ENCODE measurements around the gene ACSS1.

ACSS1 gene

DNA sequence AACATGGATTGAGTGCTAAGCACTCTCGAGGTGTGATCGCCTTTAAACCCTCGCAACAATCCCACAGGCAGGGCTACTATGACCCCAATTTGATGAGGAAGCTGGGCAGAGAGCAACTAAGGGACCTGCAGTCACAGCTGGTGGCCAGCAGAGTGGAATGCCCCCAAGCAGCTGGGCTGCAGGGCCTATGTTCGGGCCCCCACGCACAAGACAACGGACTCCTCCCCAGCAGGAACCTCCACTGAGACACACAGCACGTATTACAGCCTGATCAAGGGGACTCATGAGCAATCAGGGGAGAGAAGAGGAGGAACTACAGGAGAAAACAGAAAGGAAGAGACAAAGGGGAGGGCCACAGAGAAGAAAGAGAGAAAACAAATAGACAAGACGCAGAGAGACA is 87.2 kb downstream of the ACSS1 start:
- ChIA-PET CTCF (no interaction called here), POLR2A (no interaction called here)
- no peak for DNase-seq (ENCODE audit: extremely low spot score)
- TF ChIP-seq FOXM1 (IDR thresholded peaks at IDR 0.05; ENCODE audit: borderline replicate concordance) = no peak

DNA sequence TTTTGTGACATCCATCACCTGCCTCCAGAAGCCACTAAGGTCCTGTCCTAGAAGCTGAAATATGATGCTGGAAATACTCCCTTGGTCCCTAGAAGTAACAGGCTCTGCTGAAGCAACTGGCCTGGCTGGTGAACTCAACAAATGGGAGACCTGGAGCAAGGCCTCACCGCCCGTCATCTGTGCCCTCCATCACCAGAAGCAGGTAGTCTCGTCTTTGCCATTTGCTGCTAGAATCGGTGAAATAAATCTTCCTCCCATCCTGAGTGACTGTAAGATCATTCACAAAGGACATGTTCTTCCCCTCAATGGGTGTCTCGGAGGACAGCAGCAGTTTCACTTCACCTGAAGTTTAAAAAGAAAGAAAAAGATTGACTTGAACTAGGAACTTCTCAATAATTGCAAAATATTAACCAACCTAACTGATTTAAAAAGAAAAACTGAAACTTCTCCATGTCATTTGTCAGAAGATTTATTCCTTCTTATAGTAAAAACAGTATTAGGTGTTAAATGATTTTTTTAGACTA is 87.8 kb downstream of the ACSS1 start:
- no peak for DNase-seq (ENCODE audit: extremely low spot score)
- ChIA-PET CTCF (no interaction called here), POLR2A (no interaction called here)
- TF ChIP-seq CTBP1 (IDR thresholded peaks at IDR 0.05; ENCODE audit: borderline replicate concordance) (no peak), ELF4 (IDR thresholded peaks at IDR 0.05) (no peak), ZNF384 (IDR thresholded peaks at IDR 0.05) (no peak)

DNA sequence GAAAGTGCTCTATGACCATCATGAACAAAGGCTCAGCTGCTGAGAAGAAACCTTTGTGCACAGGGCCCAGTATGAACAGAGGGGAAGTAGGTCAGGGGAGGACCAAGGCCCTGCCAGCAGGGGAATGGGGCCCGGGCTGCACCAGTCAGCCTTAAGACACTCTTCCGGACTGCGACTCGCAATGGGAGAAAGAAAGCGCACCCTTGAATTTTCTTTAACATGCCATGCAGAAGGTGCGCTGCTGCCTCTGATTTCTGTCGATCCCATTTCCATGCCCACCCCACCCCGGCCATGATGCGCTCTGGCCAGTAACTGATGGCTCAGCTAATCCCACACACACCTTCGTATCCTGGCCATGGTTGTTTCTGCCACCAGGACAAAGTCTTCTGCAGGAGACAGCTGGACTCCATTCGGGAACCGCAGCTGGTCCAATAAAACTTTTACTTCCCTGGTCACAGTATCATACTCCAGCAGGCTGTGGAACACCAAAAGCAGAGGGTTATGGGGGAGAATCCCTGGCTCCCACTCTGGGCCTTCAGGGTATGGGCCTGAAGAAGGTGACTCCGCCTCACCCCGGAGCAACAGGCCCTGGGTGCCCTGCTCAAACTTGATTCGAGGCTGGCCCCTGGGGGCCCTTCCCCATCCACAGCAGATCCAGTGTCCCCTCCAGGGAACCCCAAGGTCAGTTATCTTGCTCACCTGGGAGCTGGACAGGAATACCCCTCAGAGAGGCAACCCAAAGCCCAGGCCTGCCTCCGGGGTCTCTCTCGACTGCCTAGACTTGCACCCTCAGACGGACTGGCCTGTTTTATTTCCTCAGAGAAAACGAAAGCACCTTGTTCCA is 88.5 kb downstream of the ACSS1 start:
- TF ChIP-seq, protein P1, sequence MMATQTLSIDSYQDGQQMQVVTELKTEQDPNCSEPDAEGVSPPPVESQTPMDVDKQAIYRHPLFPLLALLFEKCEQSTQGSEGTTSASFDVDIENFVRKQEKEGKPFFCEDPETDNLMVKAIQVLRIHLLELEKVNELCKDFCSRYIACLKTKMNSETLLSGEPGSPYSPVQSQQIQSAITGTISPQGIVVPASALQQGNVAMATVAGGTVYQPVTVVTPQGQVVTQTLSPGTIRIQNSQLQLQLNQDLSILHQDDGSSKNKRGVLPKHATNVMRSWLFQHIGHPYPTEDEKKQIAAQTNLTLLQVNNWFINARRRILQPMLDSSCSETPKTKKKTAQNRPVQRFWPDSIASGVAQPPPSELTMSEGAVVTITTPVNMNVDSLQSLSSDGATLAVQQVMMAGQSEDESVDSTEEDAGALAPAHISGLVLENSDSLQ (IDR thresholded peaks at IDR 0.05) = no peak
- no peak for TF ChIP-seq FOXK2 (IDR thresholded peaks at IDR 0.05)
- no peak for TF ChIP-seq LEF1 (IDR thresholded peaks at IDR 0.05; ENCODE audit: borderline replicate concordance)
- no peak for TF ChIP-seq SP1 (IDR thresholded peaks at IDR 0.05)
- TF ChIP-seq NFRKB (IDR thresholded peaks at IDR 0.05) = no peak
- TF ChIP-seq CTBP1 (IDR thresholded peaks at IDR 0.05; ENCODE audit: borderline replicate concordance) = no peak
- TF ChIP-seq L3MBTL2 (conservative IDR thresholded peaks at IDR 0.05) = no peak
- TF ChIP-seq HDGF (IDR thresholded peaks at IDR 0.05; ENCODE audit: borderline replicate concordance) = no peak
- no peak for TF ChIP-seq TARDBP (IDR thresholded peaks at IDR 0.05)
- no peak for TF ChIP-seq SUZ12 (IDR thresholded peaks at IDR 0.05)
- no peak for TF ChIP-seq ARNT (IDR thresholded peaks at IDR 0.05)
- TF ChIP-seq BHLHE40 (IDR thresholded peaks at IDR 0.05; ENCODE audit: borderline replicate concordance) = no peak
- TF ChIP-seq ZNF384 (IDR thresholded peaks at IDR 0.05) = no peak
- TF ChIP-seq FOXA1 (IDR thresholded peaks at IDR 0.05) = no peak
- no peak for TF ChIP-seq FOXM1 (IDR thresholded peaks at IDR 0.05; ENCODE audit: borderline replicate concordance)
- no peak for TF ChIP-seq ELF4 (IDR thresholded peaks at IDR 0.05)
- ChIA-PET POLR2A (no interaction called here), CTCF (no interaction called here)
- no peak for DNase-seq (ENCODE audit: extremely low spot score)

DNA sequence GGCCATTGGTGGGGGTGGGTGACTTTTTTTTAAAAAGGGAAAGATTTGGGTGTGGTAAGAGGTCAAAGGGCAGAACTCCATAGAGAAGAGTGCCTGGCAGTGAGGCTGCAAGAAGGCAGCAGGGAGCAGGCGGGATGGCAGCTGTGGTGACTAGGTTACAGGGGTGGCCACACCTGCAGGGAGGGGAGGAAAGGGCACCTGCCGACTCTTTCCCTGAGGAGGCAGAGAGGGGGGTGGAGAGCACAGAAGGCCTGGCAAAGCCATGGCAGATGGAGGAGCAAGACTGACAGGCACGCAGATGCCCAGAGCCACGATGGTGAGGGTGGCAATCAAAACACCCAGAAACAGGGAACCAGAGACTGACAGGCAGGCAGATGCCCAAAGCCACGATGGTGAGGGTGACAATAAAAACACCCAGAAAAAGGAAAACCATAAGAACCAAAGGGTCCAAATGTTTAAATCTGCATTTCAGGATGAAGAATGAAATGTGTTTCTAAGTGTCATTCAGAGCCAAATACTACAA is 89.6 kb downstream of the ACSS1 start:
- CTCF ChIA-PET = no interaction called here

DNA sequence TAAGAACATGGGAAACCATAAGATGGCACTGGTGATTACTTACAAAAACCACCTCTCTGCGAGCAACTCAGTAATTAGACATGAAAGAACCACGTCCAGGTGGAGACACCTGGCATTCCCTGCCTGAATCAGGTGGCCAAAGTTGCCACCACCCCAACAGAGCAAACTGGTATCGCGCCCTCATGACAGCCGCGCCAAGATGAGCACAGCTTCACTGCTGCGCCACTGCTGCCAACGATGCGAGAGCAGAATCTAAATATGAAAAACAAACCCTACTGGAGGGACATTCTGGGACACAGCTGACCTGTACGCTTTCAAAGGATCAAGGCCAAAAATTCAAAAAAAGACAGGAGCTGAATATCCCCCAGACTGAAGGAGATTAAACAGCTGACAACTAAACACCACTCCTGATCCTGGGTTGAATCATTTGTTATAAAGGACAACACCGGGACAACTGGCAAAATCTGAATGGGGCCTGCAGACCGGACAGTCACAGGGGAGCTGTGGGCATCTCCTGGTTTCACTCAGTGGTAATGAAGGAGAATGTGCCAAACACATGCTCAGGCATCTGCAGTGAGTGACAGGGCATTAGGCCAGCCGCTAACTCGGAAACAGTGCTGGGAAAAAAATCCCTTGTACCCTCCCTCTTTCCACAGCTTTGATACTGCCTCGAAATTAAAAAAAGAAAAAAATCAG is 91.5 kb downstream of the ACSS1 start:
- TF ChIP-seq ELF4 (IDR thresholded peaks at IDR 0.05) (no peak), FOXK2 (IDR thresholded peaks at IDR 0.05) (no peak), NFRKB (IDR thresholded peaks at IDR 0.05) (no peak), CTBP1 (IDR thresholded peaks at IDR 0.05; ENCODE audit: borderline replicate concordance) (no peak), ARNT (IDR thresholded peaks at IDR 0.05) (no peak), FOXM1 (IDR thresholded peaks at IDR 0.05; ENCODE audit: borderline replicate concordance) (no peak), FOXA1 (IDR thresholded peaks at IDR 0.05) (no peak), SUZ12 (IDR thresholded peaks at IDR 0.05) (no peak), L3MBTL2 (conservative IDR thresholded peaks at IDR 0.05) (no peak), BHLHE40 (IDR thresholded peaks at IDR 0.05; ENCODE audit: borderline replicate concordance) (no peak), LEF1 (IDR thresholded peaks at IDR 0.05; ENCODE audit: borderline replicate concordance) (no peak), TARDBP (IDR thresholded peaks at IDR 0.05) (no peak), ZNF384 (IDR thresholded peaks at IDR 0.05) (no peak), SP1 (IDR thresholded peaks at IDR 0.05) (no peak)
- CTCF ChIA-PET = no interaction called here
- POLR2A ChIA-PET = no interaction called here
- no peak for DNase-seq (ENCODE audit: extremely low spot score)

More for the DNA sequence above, 89.6 kb downstream of the ACSS1 start:
- no peak for DNase-seq (ENCODE audit: extremely low spot score)
- POLR2A ChIA-PET = no interaction called here
- TF ChIP-seq CTBP1 (IDR thresholded peaks at IDR 0.05; ENCODE audit: borderline replicate concordance) = no peak
- no peak for TF ChIP-seq ZNF384 (IDR thresholded peaks at IDR 0.05)
- no peak for TF ChIP-seq FOXA1 (IDR thresholded peaks at IDR 0.05)
- TF ChIP-seq, protein P1 (IDR thresholded peaks at IDR 0.05) = no peak
- TF ChIP-seq ARNT (IDR thresholded peaks at IDR 0.05) = no peak
- TF ChIP-seq L3MBTL2 (conservative IDR thresholded peaks at IDR 0.05) = no peak
- no peak for TF ChIP-seq TARDBP (IDR thresholded peaks at IDR 0.05)
- TF ChIP-seq LEF1 (IDR thresholded peaks at IDR 0.05; ENCODE audit: borderline replicate concordance) = no peak

DNA sequence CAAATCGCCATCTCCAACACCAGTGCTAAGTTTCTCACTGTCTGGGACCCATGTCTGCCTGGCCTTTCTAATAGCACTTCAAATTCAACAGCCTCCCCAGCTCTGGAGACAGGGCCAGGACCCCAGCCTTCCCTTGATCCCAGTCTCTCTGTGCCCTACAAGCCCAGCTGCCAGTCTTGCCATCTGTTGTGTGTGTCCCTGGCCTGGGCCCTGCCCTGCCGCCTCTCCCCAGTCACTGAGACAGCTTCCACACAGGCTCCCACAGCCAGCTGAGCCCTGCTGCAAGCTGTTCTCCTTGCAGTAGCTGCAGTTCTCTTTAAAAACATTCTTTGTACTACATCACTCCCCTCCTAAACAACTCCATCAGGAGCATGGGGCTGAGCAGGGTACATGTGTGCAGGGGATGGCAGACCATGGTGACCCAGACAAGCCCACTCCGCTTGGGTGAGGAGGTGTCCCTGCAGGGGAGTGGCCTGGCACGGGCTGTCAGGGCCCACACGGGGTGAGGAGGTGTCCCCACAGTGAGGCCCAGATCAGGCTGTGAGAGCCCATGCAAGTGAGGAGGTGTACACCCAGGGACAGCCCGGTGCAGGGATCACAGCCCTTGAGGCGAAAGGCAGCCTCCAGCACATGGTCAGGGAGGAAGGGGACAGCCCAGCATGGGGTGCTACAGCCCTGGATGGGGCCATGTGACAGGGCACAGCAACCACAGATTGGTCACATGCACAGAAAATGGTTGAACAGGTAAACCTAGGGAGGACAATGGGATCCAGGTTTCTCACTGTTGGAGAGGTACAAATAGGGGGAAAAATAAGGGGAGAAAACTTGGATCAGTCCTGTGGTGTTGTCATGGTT is 92.6 kb downstream of the ACSS1 start:
- TF ChIP-seq LEF1 (IDR thresholded peaks at IDR 0.05; ENCODE audit: borderline replicate concordance) = no peak
- TF ChIP-seq ELF4 (IDR thresholded peaks at IDR 0.05) = no peak
- no peak for TF ChIP-seq ZNF384 (IDR thresholded peaks at IDR 0.05)
- TF ChIP-seq FOXK2 (IDR thresholded peaks at IDR 0.05) = no peak
- TF ChIP-seq, protein P1 (IDR thresholded peaks at IDR 0.05) = no peak
- TF ChIP-seq BHLHE40 (IDR thresholded peaks at IDR 0.05; ENCODE audit: borderline replicate concordance) = no peak
- TF ChIP-seq FOXA1 (IDR thresholded peaks at IDR 0.05) = no peak
- no peak for TF ChIP-seq TARDBP (IDR thresholded peaks at IDR 0.05)
- no peak for TF ChIP-seq CTBP1 (IDR thresholded peaks at IDR 0.05; ENCODE audit: borderline replicate concordance)
- TF ChIP-seq ARNT (IDR thresholded peaks at IDR 0.05) = no peak
- TF ChIP-seq SUZ12 (IDR thresholded peaks at IDR 0.05) = no peak
- TF ChIP-seq SP1 (IDR thresholded peaks at IDR 0.05) = no peak
- TF ChIP-seq FOXM1 (IDR thresholded peaks at IDR 0.05; ENCODE audit: borderline replicate concordance) = no peak
- TF ChIP-seq L3MBTL2 (conservative IDR thresholded peaks at IDR 0.05) = no peak
- no peak for TF ChIP-seq HDGF (IDR thresholded peaks at IDR 0.05; ENCODE audit: borderline replicate concordance)
- TF ChIP-seq NFRKB (IDR thresholded peaks at IDR 0.05) = no peak
- ChIA-PET POLR2A (no interaction called here), CTCF (no interaction called here)
- DNase-seq (ENCODE audit: extremely low spot score) = no peak

Data from HEK293T (cell line).